Aorta (tissue), 5 donors: ENCODE measurements around the gene OR14K1. TPM values are rescaled to one million over a fixed set of nuclear protein-coding genes. Genes with fewer than 3 reads are reported as not detected.
A peak's percentile ranks its signal among the peaks of the same experiment; 100 is the strongest.
"Not testable (repeated sequence)": the region's sequence is repeated elsewhere in the genome, so short reads cannot be mapped to it uniquely, and the experiment has no call there.

Experiments
- ATAC-seq: fragments of 200-7000 bp; cut with Tn5 transposase; one replicate; pipeline ENCODE4 v1.9.1; 2022; ENCODE audit warnings: moderate library complexity; ENCODE audit not compliant: low FRiP score
- DNase-seq, 2 donors: peaks; one replicate each; pipeline ENCODE4 v3.0.0-alpha.2; 2020
- H3K27ac ChIP-seq, 2 donors: one replicate each; pipeline ENCODE4 v1.5.1; 2013; ENCODE audit warnings: low read length in 2 of 2, mild to moderate bottlenecking in 2 of 2, moderate library complexity in 2 of 2, control low read depth in 1 of 2, inconsistent platforms in 1 of 2, low read depth in 1 of 2
- H3K27me3 ChIP-seq, 2 donors: one replicate each; pipeline ENCODE4 v1.6.1; 2013; ENCODE audit warnings: control low read depth in 1 of 2, low read length in 1 of 2, mild to moderate bottlenecking in 1 of 2, moderate library complexity in 1 of 2; ENCODE audit not compliant: insufficient read depth in 2 of 2, control insufficient read depth in 1 of 2
- H3K36me3 ChIP-seq, 2 donors: one replicate each; pipeline ENCODE4 v1.6.1; 2013; ENCODE audit warnings: control low read depth in 1 of 2, low read length in 1 of 2, mild to moderate bottlenecking in 1 of 2; ENCODE audit not compliant: insufficient read depth in 2 of 2, control insufficient read depth in 1 of 2
- H3K4me1 ChIP-seq, 2 donors: one replicate each; pipeline ENCODE4 v1.6.1; 2013; ENCODE audit warnings: low read length in 2 of 2, control low read depth in 1 of 2, mild to moderate bottlenecking in 1 of 2, moderate library complexity in 1 of 2; ENCODE audit not compliant: insufficient read depth in 2 of 2, control insufficient read depth in 1 of 2
- H3K4me3 ChIP-seq, 2 donors: one replicate each; pipeline ENCODE4 v1.5.1; 2013; ENCODE audit warnings: low read length in 2 of 2, control low read depth in 1 of 2, mild to moderate bottlenecking in 1 of 2
- H3K9me3 ChIP-seq: one replicate; pipeline ENCODE4 v1.6.1; 2013; ENCODE audit warnings: mild to moderate bottlenecking, low read length; ENCODE audit not compliant: control insufficient read depth
- WGBS, 2 donors: extraction: QIAGEN DNeasy Blood & Tissue Kit; methylation state at CpG; one replicate each; pipeline ENCODE4 v1.1.7; 2013; 5-methylcytosine and 5-hydroxymethylcytosine counted together
- intact Hi-C, 2 donors: fragments of 100-400 bp; cut with DNase I; formaldehyde crosslinking; loops; one replicate each; pipeline versions ENCODE4 v1.14.2 to v1.15.0; 2022
- polyA plus RNA-seq, 2 donors: library from polyadenylated mRNA; stranded (reverse); fragments of 200-250 nt; gene quantifications; one replicate each; pipeline ENCODE4 v1.2.3, GENCODE V29; 2013
- total RNA-seq, 2 donors: library from RNA; stranded (reverse); fragmentation: NEBNext Ultra II Directional; extraction: Animal tissue kit (Norgen Biotek cat#: 25700); gene quantifications; one replicate each; pipeline ENCODE4 v1.2.1, GENCODE V29; 2021
- donor health status: healthy with polysubstance abuse.
- donor health status: Bipolar disorder and iron deficiency.
- donor health status: DM: no; HTN: no; CAD: no.
- donor health status: DM: no; HTN: no; CAD: no.
- donor health status: DM: yes; HTN: yes; CAD: no.

Gene OR14K1
- total and polyA plus RNA-seq, 4 donors = 0.42 to 0.62 TPM; not detected in 2

DNA sequence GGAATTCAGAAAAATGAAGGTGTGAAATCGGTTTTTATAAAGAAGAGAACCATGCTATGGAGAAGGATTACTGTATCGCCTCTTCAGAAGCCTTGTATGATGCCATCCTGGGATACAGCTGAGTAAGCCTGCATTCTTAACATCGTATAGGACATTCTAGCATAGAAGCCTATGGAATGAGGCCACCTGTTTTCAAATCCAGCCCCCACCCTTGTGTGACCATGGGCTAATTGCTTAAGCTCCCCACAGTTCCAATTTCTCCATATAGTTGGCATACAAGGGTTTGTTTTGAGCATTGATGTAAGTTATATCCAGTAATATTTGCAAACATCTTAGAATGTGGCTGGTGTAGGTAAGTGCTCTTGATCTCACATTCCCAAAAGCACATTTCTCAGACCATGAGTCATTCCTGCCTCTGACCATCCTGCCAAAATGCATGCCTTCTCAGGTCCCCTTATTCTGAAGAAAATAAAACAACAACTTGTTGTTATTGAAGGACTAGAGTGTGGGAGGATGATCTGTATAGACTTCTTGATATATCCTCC lies 8.0 kb downstream of the OR14K1 start:
- Histone ChIP-seq H3K9me3 (peaks cover 2% of the 10 kb centered on the region), H3K36me3 (no peaks in the 10 kb centered on the region), H3K27ac (no peak overlapping the region), H3K27me3 (no peaks in the 10 kb centered on the region), H3K4me1 (no peaks in the 10 kb centered on the region), H3K4me3 (no peak overlapping the region)
- ATAC-seq = no peak
- no peak for DNase-seq
- 72 to 75% methylated on average over 3 of the region's 3 CpGs for WGBS, 2 donors
- intact Hi-C loops = no loop called here

DNA sequence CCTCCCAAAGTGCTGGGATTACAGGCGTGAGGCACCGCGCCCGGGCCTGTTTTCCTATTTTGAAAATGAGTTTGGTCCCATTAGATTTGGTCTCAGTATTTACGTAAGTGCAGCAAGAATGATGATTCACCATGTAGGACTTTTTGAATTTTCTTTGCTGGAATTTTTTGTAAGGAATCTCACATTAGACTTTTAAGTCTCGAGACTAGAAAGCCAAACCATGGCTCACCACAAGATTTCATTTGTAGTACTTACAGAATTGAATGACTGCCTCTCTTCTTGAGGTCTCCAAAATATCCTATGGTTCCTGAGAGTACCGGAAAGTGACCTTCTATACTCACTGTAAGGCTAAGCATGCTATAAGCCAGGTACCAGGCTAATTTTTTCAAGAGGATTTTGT lies 9.2 kb downstream of the OR14K1 start:
- Histone ChIP-seq H3K9me3 (peaks cover 2% of the 10 kb centered on the region), H3K27ac (no peak overlapping the region), H3K4me1 (no peaks in the 10 kb centered on the region), H3K36me3 (no peaks in the 10 kb centered on the region), H3K27me3 (no peaks in the 10 kb centered on the region), H3K4me3 (no peak overlapping the region)
- ATAC-seq (no peak), DNase-seq (no peak)
- intact Hi-C loops = no loop called here
- WGBS, 2 donors = 78 to 82% methylated on average over 7 of the region's 7 CpGs

- ATAC-seq (no peak), DNase-seq (no peak)
- H3K36me3 ChIP-seq = no peaks in the 10 kb centered on the region
- H3K27ac ChIP-seq = no peak within 1 kb of the TSS
- H3K9me3 ChIP-seq = peaks cover 2% of the 10 kb centered on the region
- H3K4me1 ChIP-seq = no peaks in the 10 kb centered on the region
- H3K4me3 ChIP-seq = no peak within 1 kb of the TSS
- intact Hi-C loops = no loop called here
- no peaks in the 10 kb centered on the region for H3K27me3 ChIP-seq
- WGBS, 2 donors = 91 to 95% methylated on average over 2 of the region's 2 CpGs
Measured at GRCh38 chr1:247748041-247748440, 9.6 kb downstream of the OR14K1 start, which contains the start of gene OR14A2. Gene OR14A2 (minus strand): TSS chr1:247748141.

GRCh38 chr1:247749870-247750269 lies 11.5 kb downstream of the OR14K1 start:
- no peaks in the 10 kb centered on the region for H3K27me3 ChIP-seq
- DNase-seq (no peak), ATAC-seq (peak; percentile 50)
- H3K4me1 ChIP-seq = no peaks in the 10 kb centered on the region
- no peak overlapping the region for H3K4me3 ChIP-seq
- 69 to 83% methylated on average over 1 of the region's 1 CpG for WGBS, 2 donors
- no peak overlapping the region for H3K27ac ChIP-seq
- no peaks in the 10 kb centered on the region for H3K36me3 ChIP-seq
- H3K9me3 ChIP-seq = peaks cover 2% of the 10 kb centered on the region
- intact Hi-C loops = no loop called here

DNA sequence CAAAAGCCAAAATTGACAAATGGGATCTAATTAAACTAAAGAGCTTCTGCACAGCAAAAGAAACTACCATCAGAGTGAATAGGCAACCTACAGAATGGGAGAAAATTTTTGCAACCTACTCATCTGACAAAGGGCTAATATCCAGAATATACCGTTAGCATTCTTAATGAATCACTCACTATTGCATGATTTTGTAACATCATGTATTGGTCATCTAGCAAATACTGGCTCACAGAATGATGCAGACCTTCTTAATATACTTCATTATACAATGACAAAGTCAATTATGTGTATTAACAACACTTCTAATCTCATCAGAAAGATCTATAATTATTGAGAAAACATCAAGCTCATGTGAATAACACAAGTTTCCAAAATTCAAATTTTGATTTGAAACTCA lies 15.9 kb downstream of the OR14K1 start:
- intact Hi-C loops, H3K9me3 ChIP-seq, DNase-seq, H3K36me3 ChIP-seq, ATAC-seq, H3K4me1 ChIP-seq, H3K4me3 ChIP-seq, H3K27ac ChIP-seq, H3K27me3 ChIP-seq: not testable (repeated sequence)
- WGBS, 2 donors = 90 to 93% methylated on average over 1 of the region's 1 CpG

GRCh38 chr1:247760456-247760855 lies 22.0 kb downstream of the OR14K1 start, which contains the start of gene OR1C1:
Gene OR1C1 (minus strand): TSS chr1:247760556. CDS start chr1:247758406, 2,150 bp downstream.
- DNase-seq (no peak), ATAC-seq (no peak)
- H3K27ac ChIP-seq = no peak within 1 kb of the TSS
- no peaks in the 10 kb centered on the region for H3K27me3 ChIP-seq
- H3K4me1 ChIP-seq = no peaks in the 10 kb centered on the region
- H3K9me3 ChIP-seq = no peaks in the 10 kb centered on the region
- WGBS, 2 donors = 87% methylated on average over 3 of the region's 3 CpGs
- no peaks in the 10 kb centered on the region for H3K36me3 ChIP-seq
- no peak within 1 kb of the TSS for H3K4me3 ChIP-seq
- intact Hi-C loops = no loop called here

DNA sequence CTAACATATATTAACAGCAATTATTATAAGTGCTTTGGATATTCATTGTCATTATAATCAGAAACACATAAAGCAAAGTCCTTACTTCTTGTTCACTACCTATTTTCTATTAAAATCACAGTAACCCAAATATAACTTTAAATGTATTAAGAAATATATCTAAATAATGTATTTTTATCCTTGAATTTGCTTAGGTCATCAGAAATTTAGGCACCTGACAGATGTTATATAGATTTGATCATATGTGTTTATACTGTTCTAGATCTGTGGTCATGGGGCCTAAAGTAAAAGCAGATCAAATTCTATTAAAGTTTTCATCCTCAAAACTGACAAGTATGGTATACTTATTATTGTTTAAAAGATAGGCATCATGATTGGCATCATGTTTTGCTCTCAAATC lies 31.2 kb downstream of the OR14K1 start:
- intact Hi-C loops = no loop called here
- no peak overlapping the region for H3K4me3 ChIP-seq
- no peak for ATAC-seq
- no peak overlapping the region for H3K27ac ChIP-seq
- H3K27me3 ChIP-seq = no peaks in the 10 kb centered on the region
- H3K36me3 ChIP-seq = no peaks in the 10 kb centered on the region
- H3K4me1 ChIP-seq = no peaks in the 10 kb centered on the region
- no peak for DNase-seq
- no peaks in the 10 kb centered on the region for H3K9me3 ChIP-seq

Other genes with a start within 250 kb of the OR14K1 start
- gene OR2C3, start 202.2 kb upstream of the OR14K1 start, total RNA-seq = not detected
- gene OR2C3, start 202.2 kb upstream of the OR14K1 start, polyA plus RNA-seq = not detected
- gene GCSAML, start 189.5 kb upstream of the OR14K1 start, total RNA-seq = under 1 TPM; 0.06 to 0.81 TPM
- gene GCSAML, start 189.5 kb upstream of the OR14K1 start, polyA plus RNA-seq = not detected
- not detected for gene OR2G2, start 150.3 kb upstream of the OR14K1 start, total RNA-seq
- gene OR2G2, start 150.3 kb upstream of the OR14K1 start, polyA plus RNA-seq = not detected
- not detected for gene OR2G3, start 133.0 kb upstream of the OR14K1 start, total RNA-seq
- not detected for gene OR2G3, start 133.0 kb upstream of the OR14K1 start, polyA plus RNA-seq
- not detected for gene OR13G1, start 58.9 kb upstream of the OR14K1 start, total RNA-seq
- not detected for gene OR13G1, start 58.9 kb upstream of the OR14K1 start, polyA plus RNA-seq
- not detected for gene OR6F1, start 22.0 kb upstream of the OR14K1 start, total RNA-seq
- not detected for gene OR6F1, start 22.0 kb upstream of the OR14K1 start, polyA plus RNA-seq
- not detected for gene OR14A2, start 9.5 kb downstream of the OR14K1 start, total RNA-seq
- not detected for gene OR14A2, start 9.5 kb downstream of the OR14K1 start, polyA plus RNA-seq
- gene OR1C1, start 21.9 kb downstream of the OR14K1 start, total RNA-seq = not detected
- not detected for gene OR1C1, start 21.9 kb downstream of the OR14K1 start, polyA plus RNA-seq
- gene OR14A16, start 85.5 kb downstream of the OR14K1 start, total RNA-seq = not detected
- not detected for gene OR14A16, start 85.5 kb downstream of the OR14K1 start, polyA plus RNA-seq
- not detected for gene OR11L1, start 103.3 kb downstream of the OR14K1 start, total RNA-seq
- gene OR11L1, start 103.3 kb downstream of the OR14K1 start, polyA plus RNA-seq = not detected
- gene TRIM58, start 118.6 kb downstream of the OR14K1 start, total RNA-seq = 1 to 10 TPM; 1.3 to 3.2 TPM
- gene TRIM58, start 118.6 kb downstream of the OR14K1 start, polyA plus RNA-seq = under 1 TPM in 1 of 2 donors, not detected in 1; 0.38 TPM
- gene OR2W3, start 157.0 kb downstream of the OR14K1 start, total RNA-seq = under 1 TPM; 0.39 to 0.42 TPM
- gene OR2W3, start 157.0 kb downstream of the OR14K1 start, polyA plus RNA-seq = not detected
- gene OR2T8, start 181.6 kb downstream of the OR14K1 start, total RNA-seq = not detected
- not detected for gene OR2T8, start 181.6 kb downstream of the OR14K1 start, polyA plus RNA-seq
- gene OR2AJ1, start 186.3 kb downstream of the OR14K1 start, total RNA-seq = not detected
- not detected for gene OR2AJ1, start 186.3 kb downstream of the OR14K1 start, polyA plus RNA-seq
- gene OR2L8, start 210.2 kb downstream of the OR14K1 start, total RNA-seq = under 1 TPM in 1 of 2 donors, not detected in 1; 0.69 TPM
- gene OR2L8, start 210.2 kb downstream of the OR14K1 start, polyA plus RNA-seq = not detected
- not detected for gene OR2AK2, start 226.6 kb downstream of the OR14K1 start, total RNA-seq
- not detected for gene OR2AK2, start 226.6 kb downstream of the OR14K1 start, polyA plus RNA-seq